HG02852 (cell line): ENCODE measurements around the gene CCDC39.
"Not testable (repeated sequence)": the region's sequence is repeated elsewhere in the genome, so short reads cannot be mapped to it uniquely, and the experiment has no call there.

Source experiments
- ATAC-seq: cut with Tn5 transposase; IDR thresholded peaks from one replicate; pipeline ENCODE4 v1.9.1; 2021; ENCODE audit warnings: mild to moderate bottlenecking, moderate library complexity; ENCODE audit not compliant: unreplicated experiment

CCDC39 gene

DNA sequence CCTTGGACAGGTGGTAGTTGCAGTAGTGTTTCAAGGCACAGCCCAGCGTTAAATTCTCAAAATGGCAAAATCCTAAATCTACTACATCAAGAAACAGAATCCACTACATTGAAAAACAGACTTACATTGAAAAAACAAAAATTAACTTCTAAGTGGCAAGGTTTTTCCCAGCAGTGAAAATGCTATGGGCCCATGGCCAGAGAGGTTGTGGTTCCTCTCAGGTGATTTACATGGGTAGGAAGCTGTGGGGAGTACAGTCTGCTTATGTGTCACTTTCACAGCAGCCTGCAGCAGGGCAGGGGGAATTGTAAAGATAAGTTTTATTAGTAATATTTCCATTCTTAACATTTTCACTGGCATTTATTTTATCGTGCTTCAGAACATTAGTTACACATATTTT lies 52.4 kb downstream of the CCDC39 start:
- ATAC-seq, result peak; percentile 97

DNA sequence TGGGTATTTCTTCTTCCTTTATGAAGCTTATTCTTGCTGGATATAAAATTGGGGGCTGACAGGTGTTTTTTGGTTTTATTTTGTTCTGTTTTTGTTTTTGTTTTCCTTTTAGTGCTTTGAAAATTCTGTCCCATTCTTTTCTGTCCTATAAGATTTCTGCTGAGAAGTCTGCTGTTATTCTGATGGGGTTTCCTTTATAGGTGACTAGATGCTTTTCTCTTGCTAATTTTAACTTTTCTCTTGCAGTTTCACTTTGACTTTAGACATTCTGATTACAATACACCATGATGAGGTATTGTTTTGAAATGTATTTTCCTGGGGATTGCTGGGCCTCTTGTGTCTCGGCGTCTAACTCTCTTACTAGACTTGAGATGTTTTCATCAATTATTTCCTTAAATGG lies 54.6 kb downstream of the CCDC39 start:
- ATAC-seq, result peak; percentile 58

DNA sequence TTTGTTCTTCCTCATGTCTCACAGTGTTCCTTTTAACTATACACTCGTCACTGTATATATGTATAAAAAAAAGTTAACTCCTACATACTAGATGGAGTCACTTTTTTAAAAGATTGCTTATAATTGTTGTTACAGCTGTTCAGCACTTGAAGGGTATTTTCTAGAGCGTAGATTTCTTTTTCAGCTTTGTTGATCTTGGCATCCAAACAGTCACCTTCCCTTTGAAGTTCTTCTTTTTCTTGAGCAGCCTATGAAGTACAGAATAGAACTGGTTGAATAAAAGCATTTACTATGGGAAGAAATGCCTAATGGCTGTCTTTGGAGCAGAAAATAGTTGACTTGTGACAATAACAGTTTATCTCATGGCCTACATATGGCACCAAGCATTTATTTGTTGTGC lies 59.6 kb downstream of the CCDC39 start:
- no peak for ATAC-seq

DNA sequence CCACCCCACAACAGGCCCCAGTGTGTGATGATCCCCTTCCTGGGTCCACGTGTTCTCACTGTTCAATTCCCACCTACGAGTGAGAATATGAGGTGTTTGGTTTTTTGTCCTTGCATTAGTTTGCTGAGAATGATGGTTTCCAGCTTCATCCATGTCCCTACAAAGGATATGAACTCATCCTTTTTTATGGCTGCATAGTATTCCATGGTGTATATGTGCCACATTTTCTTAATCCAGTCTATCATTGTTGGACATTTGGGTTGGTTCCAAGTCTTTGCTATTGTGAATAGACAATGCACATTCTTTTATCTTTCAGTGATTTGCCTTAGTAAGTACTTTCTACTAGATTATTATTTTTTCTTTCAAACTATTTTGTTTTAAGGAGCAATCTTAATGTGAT lies 60.7 kb downstream of the CCDC39 start:
- ATAC-seq, result not testable (repeated sequence)

DNA sequence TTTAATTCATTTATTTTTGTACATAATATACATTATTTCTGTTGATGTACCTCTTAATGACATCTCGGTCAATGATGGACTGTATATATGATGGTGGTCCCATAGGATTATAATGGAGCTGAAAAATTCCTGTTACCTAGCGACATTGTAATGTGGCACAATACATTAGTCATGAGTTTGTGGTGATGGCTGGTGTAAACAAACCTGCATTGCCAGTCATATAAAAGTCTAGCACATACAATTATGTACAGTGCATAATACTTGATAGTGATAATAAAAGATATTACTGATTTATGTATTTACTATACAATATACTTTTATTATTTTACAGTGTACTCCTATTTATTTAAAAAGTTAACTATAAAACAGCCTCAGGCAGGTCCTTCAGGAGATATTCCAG lies 62.2 kb downstream of the CCDC39 start:
- no peak for ATAC-seq

DNA sequence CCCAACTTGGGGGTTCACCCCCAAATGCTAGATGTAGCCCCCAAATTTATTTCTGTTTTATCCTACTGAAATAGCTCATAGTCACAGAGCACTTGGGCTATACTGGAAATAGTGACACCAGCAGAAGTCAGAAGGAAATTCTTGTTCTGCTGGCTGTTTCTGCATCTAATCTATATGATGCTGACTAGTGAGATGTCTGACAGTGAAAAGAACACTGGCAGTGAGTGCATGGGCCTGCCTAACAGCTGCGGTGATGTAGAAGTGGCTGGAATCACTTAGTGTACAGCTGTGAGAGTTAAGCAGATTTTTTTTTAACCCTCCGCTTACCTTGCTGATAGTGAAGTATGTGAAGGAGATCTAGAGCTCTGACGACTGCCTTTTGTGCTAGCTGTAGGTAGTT lies 63.3 kb downstream of the CCDC39 start:
- ATAC-seq, result no peak

DNA sequence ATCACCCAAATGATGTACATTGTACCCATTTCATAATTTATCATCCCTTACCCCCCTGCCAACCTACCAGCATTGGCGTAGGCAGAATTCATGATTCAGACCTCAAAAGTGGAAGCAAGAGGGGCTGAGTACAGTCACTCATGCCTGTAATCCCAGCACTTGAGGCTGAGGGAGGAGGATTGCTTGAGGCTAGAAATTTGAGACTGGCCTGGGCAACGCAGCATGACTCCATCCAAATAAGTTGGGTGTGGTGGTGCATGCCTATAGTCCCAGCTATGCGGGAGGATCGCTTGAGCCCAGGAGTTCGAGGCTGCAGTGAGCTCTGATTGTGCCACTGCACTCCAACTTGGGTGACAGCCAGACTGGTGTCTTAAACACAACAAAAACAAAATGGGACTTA lies 66.9 kb downstream of the CCDC39 start:
- ATAC-seq, result no peak

DNA sequence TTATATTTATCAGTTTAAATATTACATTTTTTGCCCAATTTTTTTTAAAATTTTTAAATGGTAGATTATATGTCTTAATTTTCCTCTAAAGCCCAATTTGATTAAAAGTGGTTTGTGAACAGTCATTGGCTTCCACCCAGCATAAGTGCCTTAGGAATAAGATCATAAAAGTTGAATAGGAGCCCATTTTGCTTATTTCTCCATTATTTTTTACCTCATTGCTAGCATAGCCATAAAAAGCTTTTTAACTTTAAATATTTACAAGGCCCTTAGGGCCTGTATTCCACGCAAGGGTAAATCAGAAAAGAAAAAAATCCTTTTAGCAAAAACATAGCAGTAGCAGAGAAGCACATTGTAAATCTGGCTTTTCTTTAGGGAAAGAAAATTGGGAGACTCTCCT lies 68.3 kb downstream of the CCDC39 start:
- no peak for ATAC-seq

DNA sequence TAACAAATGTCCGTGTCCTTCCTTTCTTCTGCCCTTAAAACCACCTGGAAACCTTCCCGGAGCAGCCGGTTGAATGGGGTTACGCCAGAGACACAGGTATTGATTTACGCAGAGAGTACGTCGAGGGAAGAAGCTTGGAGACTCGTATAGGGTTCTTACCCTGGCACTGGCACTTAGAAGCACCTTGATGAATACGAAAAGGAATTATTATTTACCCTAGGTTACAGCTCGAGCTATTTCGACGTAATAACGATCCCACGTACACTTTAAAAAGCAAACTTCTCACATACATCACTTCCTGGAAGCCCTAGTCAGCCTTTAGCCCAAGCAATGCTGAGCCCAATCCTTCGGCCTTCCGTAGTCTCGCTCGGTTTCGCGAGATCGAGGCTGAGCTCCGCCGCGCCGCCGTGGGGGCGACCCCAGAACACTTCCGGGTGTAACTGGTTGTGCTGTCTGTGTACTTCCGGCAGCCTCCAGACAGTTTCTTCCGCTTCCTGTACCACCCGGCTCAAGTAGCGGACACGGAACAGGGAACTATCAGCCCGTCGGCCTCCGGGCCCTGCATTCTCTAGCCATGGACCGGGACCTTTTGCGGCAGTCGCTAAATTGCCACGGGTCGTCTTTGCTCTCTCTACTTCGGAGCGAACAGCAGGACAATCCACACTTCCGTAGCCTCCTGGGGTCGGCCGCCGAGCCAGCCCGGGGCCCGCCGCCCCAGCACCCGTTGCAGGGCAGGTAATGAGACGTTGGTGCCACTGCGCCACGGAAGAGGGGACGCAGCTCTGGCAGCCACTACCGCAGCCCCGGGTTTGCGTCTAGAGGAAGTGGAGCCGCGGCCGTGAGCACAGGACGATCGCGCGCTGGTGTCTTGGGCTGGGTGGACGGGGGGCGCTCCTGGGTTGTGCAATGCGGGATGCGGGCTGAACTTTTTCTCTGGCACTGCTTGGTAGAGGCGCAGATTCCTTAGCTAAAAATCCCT lies 77.3 kb downstream of the CCDC39 start, which contains the start of gene TTC14:
Gene TTC14 (plus strand): TSS at position 476 of the 979 bp plus-strand sequence. CDS start 99 bp downstream, at position 575.
- ATAC-seq, result peak; percentile 97

DNA sequence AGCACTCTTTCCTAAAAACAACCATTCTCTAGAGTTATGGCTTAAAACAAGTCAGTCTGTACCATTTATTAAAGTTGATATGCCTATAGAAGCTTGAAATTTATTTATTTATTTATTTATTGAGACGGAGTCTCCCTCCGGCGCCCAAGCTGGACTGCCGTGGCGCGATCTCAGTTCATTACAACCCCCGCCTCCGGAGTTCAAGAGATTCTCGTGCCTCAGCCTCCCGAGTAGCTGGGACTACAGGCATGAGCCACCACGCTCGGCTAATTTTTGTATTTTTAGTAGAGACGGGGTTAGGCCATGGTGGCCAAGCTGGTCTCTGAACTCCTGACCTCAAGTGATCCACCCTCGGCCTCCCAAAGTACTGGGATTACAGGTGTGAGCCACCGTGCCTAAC lies 78.8 kb downstream of the CCDC39 start:
- no peak for ATAC-seq

DNA sequence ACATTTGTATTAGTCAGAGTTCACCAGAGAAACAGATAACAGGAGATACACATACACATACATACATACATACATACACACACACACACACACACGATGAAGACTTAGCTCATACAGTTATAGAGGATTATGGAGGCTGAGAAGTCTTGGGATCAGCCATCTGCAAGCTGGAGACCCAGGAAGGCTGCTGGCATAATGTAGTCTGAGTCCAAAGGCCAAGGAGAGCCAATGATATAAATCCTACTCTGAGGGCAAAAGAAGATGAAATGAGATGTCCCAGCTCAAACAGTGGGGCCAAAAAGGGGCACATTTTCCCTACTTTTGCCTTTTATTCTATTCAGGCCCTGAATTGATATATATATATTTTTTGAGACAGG lies 83.7 kb downstream of the CCDC39 start:
- no peak for ATAC-seq

DNA sequence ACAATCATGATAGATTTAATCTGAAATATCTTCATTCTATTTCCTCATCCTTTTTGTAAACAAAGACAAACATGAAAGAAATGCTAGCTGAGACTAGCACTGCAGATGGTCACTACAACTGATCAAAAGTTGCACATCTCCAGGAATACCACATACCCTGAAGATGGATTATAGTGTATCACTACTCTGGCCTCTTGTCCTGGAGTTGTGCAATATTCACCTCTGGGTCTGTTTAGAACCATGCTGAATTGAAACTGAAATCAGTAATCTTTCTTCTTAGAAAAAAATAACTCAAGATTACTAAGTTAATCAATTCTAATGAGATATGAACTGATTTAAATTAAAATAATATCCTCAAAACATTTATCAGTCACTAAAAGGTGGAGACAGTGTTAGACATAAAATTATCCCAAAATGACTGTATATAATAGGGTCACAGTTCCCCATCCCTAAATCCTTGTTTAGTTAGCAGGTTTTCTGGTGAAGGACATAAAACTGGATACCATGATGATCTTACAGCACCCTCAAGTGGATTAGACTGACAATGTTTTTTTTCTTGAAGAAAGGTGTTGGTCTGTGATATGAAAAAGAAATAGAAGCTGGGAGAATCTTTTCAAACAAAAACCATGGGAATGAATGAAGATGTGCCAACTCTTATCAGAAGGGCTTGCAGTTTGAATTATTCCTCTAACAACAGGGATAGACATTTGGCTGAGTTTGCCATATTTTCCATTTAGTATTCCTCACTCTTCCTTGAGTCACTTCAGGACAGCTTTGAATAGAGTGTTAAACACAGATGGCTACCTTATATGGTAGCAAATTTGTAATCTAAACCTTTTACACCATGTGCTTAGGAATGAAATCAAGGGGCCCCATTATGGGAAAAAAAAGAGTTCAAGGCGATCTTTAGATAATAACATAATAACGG lies 84.4 kb downstream of the CCDC39 start:
- ATAC-seq, result no peak

DNA sequence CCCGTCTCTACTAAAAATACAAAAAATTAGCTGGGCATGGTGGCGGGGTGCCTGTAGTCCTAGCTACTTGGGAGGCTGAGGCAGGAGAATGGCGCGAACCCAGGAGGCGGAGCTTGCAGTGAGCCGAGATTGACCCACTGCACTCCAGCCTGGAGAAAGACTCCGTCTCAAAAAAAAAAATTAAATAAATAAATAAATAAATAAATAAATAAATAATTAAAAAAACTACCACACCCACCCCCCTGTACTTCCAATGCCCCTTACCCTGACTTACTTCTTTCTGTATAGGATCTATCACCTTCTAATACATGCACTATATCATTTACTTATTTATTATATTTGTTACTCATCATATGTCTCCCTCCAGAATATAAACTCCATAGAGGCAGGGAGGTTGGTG lies 85.7 kb downstream of the CCDC39 start:
- ATAC-seq, result not testable (repeated sequence)

DNA sequence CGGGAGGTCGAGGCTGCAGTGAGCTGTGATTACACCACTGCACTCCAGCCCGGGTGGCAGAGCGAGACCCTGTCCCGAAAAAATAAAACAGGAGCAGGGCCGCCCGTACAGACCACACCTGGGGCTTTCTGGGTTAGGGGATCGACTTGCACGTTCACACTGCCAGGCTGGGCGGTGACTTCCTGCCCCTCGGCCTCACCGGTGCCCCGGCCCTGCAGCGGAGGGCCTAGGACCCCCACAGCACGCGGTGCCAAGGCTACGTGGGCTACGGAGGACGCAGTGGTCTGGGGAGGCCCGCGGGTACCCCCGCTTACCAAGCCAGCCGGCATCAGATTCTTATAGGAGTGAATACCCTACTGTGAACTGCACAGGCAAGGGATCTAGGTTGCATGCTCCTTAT lies 88.9 kb downstream of the CCDC39 start:
- no peak for ATAC-seq

DNA sequence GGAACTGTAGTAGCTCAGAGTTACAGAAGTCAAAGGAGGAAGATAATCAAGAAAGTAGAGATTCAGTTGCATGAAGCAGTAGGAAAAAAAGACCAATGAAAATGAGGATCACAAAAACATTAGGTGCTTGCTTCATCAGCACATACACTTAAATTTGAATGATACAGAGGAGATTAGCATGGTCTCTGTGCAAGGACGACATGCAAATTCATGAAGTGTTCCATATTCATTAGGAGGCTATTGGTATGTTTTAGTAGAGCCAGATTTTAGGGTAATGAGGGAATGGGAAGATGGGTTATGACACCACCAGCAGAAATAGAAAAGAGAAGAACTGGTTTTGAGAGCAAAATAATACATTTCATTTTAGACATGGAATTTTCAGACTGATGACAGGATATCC lies 98.4 kb downstream of the CCDC39 start:
- ATAC-seq, result no peak

DNA sequence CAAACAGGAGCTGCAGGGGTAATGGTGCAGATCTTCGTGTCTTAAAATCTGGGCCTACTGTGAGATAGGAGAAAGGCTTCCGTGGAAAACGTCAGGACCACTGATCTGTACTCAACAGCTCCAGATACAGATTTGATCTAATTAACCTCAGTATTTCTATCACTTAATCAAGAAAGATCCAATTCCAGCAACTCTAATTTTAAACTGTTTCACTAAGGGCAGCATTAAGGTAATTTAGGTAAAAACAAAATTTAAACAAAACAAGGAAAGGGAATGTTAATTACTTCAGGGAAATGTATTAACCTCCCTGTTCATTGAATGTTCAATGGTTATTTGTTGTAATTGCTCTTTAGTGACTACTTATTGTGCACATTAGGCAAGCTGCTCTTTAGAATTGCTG lies 103.7 kb downstream of the CCDC39 start:
- no peak for ATAC-seq

DNA sequence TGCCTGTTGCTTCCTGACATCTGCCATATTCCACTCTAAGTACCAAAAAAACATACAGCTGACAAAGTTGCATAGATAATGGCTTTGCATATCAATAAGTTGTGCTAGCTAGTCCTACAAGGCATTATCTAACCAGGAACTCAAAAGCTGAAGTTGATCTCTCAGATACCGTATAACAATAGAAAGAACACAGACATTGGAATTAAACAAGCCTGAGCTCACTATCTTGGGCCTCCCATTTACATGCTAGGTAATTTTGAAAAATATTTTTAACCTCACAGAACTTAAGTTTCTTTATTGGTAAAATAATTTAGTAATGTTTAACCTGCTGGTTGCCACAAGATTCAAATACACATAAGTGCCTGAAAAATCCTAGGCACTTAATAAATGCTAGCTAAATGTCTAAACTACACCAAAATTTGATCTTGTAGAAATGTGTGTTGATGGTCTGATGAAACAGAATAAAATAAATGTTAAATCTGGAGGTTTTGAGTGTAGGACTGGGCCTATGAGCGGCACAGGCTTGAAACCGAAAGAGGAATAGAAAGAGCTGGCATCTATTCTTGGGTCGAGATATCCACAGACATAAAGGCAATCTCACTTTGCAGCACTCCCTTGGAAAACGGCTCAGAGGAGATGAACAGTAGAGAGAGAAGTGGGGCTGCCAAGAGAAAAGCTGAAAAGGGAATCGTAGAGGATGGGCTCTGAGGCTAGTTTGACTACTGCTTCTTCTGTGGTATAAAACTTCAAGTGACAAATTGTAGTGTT lies 107.3 kb downstream of the CCDC39 start:
- peak; percentile 78 for ATAC-seq

DNA sequence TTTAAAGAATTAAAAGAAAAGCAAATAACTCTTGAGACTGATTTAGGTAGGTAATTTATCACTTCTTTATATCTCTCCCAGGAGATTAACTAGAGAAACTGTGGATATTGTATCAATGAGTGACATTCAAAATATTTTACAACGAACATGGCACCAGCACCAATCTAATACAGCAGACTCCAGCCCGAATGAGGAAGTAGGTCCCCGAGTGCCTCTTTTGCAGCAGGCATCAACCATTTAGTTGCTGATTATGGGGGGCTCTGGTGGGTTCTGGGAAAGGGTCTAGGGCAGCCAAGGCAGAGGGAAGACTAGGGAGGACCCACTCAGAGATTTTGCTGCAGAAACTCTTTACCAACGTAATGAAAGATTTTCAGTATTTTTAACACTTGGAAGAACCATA lies 109.1 kb downstream of the CCDC39 start:
- no peak for ATAC-seq

DNA sequence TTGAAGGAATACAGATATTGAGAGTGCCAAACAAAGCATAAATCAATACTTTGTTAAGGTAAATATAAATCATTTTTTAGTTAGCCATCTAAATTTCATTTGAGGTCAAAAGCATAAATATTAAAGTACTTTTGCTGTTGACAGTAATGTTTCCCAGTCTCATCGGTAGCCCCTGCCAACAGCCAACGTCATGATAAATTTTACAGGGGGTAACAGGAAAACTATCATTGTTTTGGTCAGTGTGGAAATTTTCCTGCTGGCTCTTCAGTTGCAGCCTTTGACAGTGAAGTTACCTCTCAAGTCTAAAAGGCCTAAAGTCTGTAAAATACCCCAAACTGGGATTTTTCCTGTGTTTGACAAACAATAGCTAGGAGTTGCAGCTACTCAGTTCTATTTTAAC lies 114.6 kb downstream of the CCDC39 start:
- ATAC-seq, result no peak
